GM12878 (cell line): ENCODE measurements around the gene MYO7A. TPM values are rescaled to one million over a fixed set of nuclear protein-coding genes. Genes with fewer than 3 reads are reported as not detected.

Experiments
- ATAC-seq: fragments of 200-7000 bp; cut with Tn5 transposase; 3 replicates; pipeline ENCODE4 v1.9.1; 2020; ENCODE audit warnings: mild to moderate bottlenecking, moderate library complexity
- BruUV-seq: library from RNA; stranded (reverse); fragments of 400-500 nt; replicated peaks from 2 replicates; lab custom pipeline; 2021; lab: Mats Ljungman, UMichigan
- CTCF ChIA-PET: fragments of 300-600 bp; sonication (Branson Sonifier 250); formaldehyde crosslinking; extraction: SDS; loops from one replicate; lab custom pipeline; 2021; ENCODE audit warnings: inconsistent platforms; lab: Yijun Ruan, JAX
- POLR2A ChIA-PET: fragments of 350-600 bp; formaldehyde crosslinking; extraction: SDS; loops from one replicate; lab custom pipeline; 2021; ENCODE audit warnings: inconsistent platforms; lab: Charles Lee
- RAD21 ChIA-PET: fragments of 300-600 bp; sonication (Branson Sonifier 250); formaldehyde crosslinking; loops from one replicate; lab custom pipeline; 2023; ENCODE audit warnings: antibody characterized with exemption; ENCODE audit not compliant: unreplicated experiment; lab: Charles Lee
- SMC1A ChIA-PET: fragments of 300-600 bp; sonication (Branson Sonifier 250); formaldehyde crosslinking; loops from one replicate; lab custom pipeline; 2023; ENCODE audit not compliant: unreplicated experiment, uncharacterized antibody; lab: Charles Lee
- DNase-seq: peaks from one replicate; pipeline ENCODE4 v3.0.0-alpha.2; 2011; ENCODE audit warnings: low read depth, low spot score
- FAIRE-seq: peaks from 3 replicates; lab custom pipeline; 2011; peaks lifted over from hg19 to GRCh38; lab: Jason Lieb, UNC
- H2AFZ ChIP-seq: 2 replicates; pipeline ENCODE4 v1.6.0; 2011; ENCODE audit warnings: low read depth, low read length, control low read depth; ENCODE audit not compliant: control insufficient read depth
- H3K27ac ChIP-seq: 2 replicates; pipeline ENCODE4 v1.5.1; 2011; ENCODE audit warnings: control low read depth; ENCODE audit not compliant: control insufficient read depth, insufficient read depth
- H3K27me3 ChIP-seq, 2 experiments: replicated peaks in 1 of 2; 2 replicates each; pipeline versions ENCODE4 v1.6.0 to v1.6.1; 2011; ENCODE audit warnings: low read length in 1 of 2; ENCODE audit not compliant: control insufficient read depth in 2 of 2, insufficient read depth in 2 of 2
- H3K36me3 ChIP-seq, 2 experiments: 2 replicates each; pipeline ENCODE4 v1.5.1; 2011; ENCODE audit warnings: low read length in 1 of 2; ENCODE audit not compliant: control insufficient read depth in 2 of 2, insufficient read depth in 2 of 2
- H3K4me1 ChIP-seq: 2 replicates; pipeline ENCODE4 v1.6.1; 2011; ENCODE audit warnings: mild to moderate bottlenecking, low read length, moderate library complexity, mixed read lengths; ENCODE audit not compliant: control insufficient read depth, insufficient read depth
- H3K4me2 ChIP-seq: 2 replicates; pipeline ENCODE4 v1.6.0; 2011; ENCODE audit warnings: control low read depth; ENCODE audit not compliant: control insufficient read depth, insufficient read depth
- H3K4me3 ChIP-seq: fragments of 200-600 bp; sonication (generic); 2 replicates; pipeline ENCODE4 v1.5.1; 2016
- H3K79me2 ChIP-seq: 2 replicates; pipeline ENCODE4 v1.6.0; 2011; ENCODE audit warnings: low read length; ENCODE audit not compliant: control insufficient read depth, insufficient read depth
- H3K9ac ChIP-seq: 2 replicates; pipeline ENCODE4 v1.8.0; 2011; ENCODE audit warnings: low read length, control low read depth, mixed read lengths; ENCODE audit not compliant: control insufficient read depth, insufficient read depth
- H3K9me3 ChIP-seq: replicated peaks from 3 replicates; pipeline ENCODE4 v1.5.1; 2011; ENCODE audit warnings: mild to moderate bottlenecking, low read length; ENCODE audit not compliant: control insufficient read depth, insufficient read depth
- H4K20me1 ChIP-seq: 2 replicates; pipeline ENCODE4 v1.6.0; 2011; ENCODE audit not compliant: control insufficient read depth, insufficient read depth
- ETV6 ChIP-seq, 2 experiments: fragments of 450-650 bp in 1 of 2; IDR thresholded peaks in 1 of 2; conservative IDR thresholded peaks in 1 of 2; 2 replicates each; pipeline ENCODE4 v1.6.1; 2014; ENCODE audit warnings: antibody characterized with exemption in 1 of 2, borderline replicate concordance in 1 of 2, low read depth in 1 of 2, mild to moderate bottlenecking in 1 of 2, moderate library complexity in 1 of 2
- FOXK2 ChIP-seq: fragments of 450-650 bp; IDR thresholded peaks from 2 replicates; pipeline ENCODE4 v1.6.1; 2017; ENCODE audit warnings: mild to moderate bottlenecking, moderate library complexity
- NFXL1 ChIP-seq: fragments of 450-650 bp; IDR thresholded peaks from 2 replicates; pipeline ENCODE4 v1.6.1; 2017; ENCODE audit warnings: antibody characterized with exemption, mild to moderate bottlenecking, borderline replicate concordance
- POLR2AphosphoS5 ChIP-seq: IDR thresholded peaks from 2 replicates; pipeline ENCODE4 v1.6.1; 2011; ENCODE audit warnings: mild to moderate bottlenecking, low read length, inconsistent platforms
- RCOR1 ChIP-seq: conservative IDR thresholded peaks from 2 replicates; pipeline ENCODE4 v1.6.1; 2012; ENCODE audit warnings: low read depth, low read length, improper control_type of control experiment
- RELB ChIP-seq: fragments of 450-650 bp; IDR thresholded peaks from 2 replicates; pipeline ENCODE4 v1.6.1; 2017; ENCODE audit warnings: low read depth, mild to moderate bottlenecking, moderate library complexity
- REST ChIP-seq: IDR thresholded peaks from 2 replicates; pipeline ENCODE4 v1.6.1; 2012; ENCODE audit warnings: mild to moderate bottlenecking, low read depth, low read length
- SREBF2 ChIP-seq: IDR thresholded peaks from 2 replicates; pipeline ENCODE4 v1.6.1; 2012; ENCODE audit warnings: mild to moderate bottlenecking, low read length
- TAF1 ChIP-seq: IDR thresholded peaks from 2 replicates; pipeline ENCODE4 v1.6.1; 2011; ENCODE audit warnings: mild to moderate bottlenecking, low read depth, low read length, borderline replicate concordance
- YY1 ChIP-seq: IDR thresholded peaks from 2 replicates; pipeline ENCODE4 v1.6.1; 2011; ENCODE audit warnings: low read depth, mild to moderate bottlenecking, low read length
- ZBED1 ChIP-seq: IDR thresholded peaks from 2 replicates; pipeline ENCODE4 v1.6.1; 2016; ENCODE audit warnings: borderline replicate concordance
- ZNF592 ChIP-seq: fragments of 450-650 bp; IDR thresholded peaks from 2 replicates; pipeline ENCODE4 v1.6.1; 2017; ENCODE audit warnings: mild to moderate bottlenecking, moderate library complexity
- ZZZ3 ChIP-seq: IDR thresholded peaks from 2 replicates; pipeline ENCODE4 v1.6.1; 2011; ENCODE audit warnings: low read depth; ENCODE audit not compliant: control insufficient read depth, insufficient read length
- WGBS: methylation state at CpG from one replicate; pipeline ENCODE4 v1.1.6; 2016; ENCODE audit warnings: low lambda C conversion rate; ENCODE audit not compliant: insufficient replicate concordance, insufficient coverage; ENCODE audit errors: missing lambda C conversion rate; 5-methylcytosine and 5-hydroxymethylcytosine counted together
- in situ Hi-C: fragments of 300-500 bp; cut with MboI; formaldehyde crosslinking; loops from 9 replicates; pipeline ENCODE4 v1.14.3; 2018; ENCODE audit warnings: mixed read lengths
- intact Hi-C: fragments of 100-400 bp; cut with micrococcal nuclease; formaldehyde crosslinking; loops from one replicate; pipeline ENCODE4 v1.14.2; 2022; ENCODE audit not compliant: unreplicated experiment
- polyA plus RNA-seq, 11 experiments: library from polyadenylated mRNA; depleted of rRNA in 4 of 11; unstranded in 6 of 11; stranded (reverse) in 5 of 11; fragments of >200 nt; fragmentation: Nextera tagmentation in 4 of 11; fragmentation: Illumina TruSeq in 1 of 11; extraction: Ambion mirVana in 4 of 11; extraction: Trizol in 1 of 11; gene quantifications; 1 replicate in 1 of 11; 2 replicates in 10 of 11; pipeline versions ENCODE4 v1.2.1 to v1.2.3, GENCODE V29; 2011 to 2016; ENCODE audit warnings: inconsistent platforms in 2 of 11, missing spikeins in 2 of 11, low read depth in 1 of 11
- total RNA-seq, 4 experiments: library from RNA; depleted of rRNA in 3 of 4; stranded (reverse); fragments of >200 nt in 3 of 4; fragmentation: Illumina TruSeq in 1 of 4; extraction: Trizol in 1 of 4; gene quantifications; 2 replicates each; pipeline versions ENCODE4 v1.2.1 to v1.2.3, GENCODE V29; 2013 to 2021

MYO7A gene
- total and polyA plus RNA-seq, 10 of the 15 experiments (the other 5 are each of a cell fraction or from before 2014, with no cell fraction given), result 0.01 to 0.21 (median 0.04) TPM; not detected in 6

- DNase-seq (no peak), ATAC-seq (no peak), FAIRE-seq (no peak)
- ChIA-PET SMC1A (no interaction called here), POLR2A (no interaction called here), CTCF (interaction anchor here (1.8 to 5.4 kb wide), 3 partner anchors 46 to 174 kb away, joined by 6 to 146 read pairs (median 12); no protein-coding TSS in a partner anchor), RAD21 (interaction anchor here (5.9 kb wide), 1 partner anchor 173 kb away, joined by 84 read pairs; no protein-coding TSS in a partner anchor)
- Histone ChIP-seq H4K20me1 (no peaks in the 10 kb centered on the region), H3K4me2 (no peak overlapping the region), H3K27me3 (no peaks in the 10 kb centered on the region), H3K9me3 (no peaks in the 10 kb centered on the region), H3K27ac (no peak overlapping the region), H3K36me3 (no peaks in the 10 kb centered on the region), H2AFZ (no peak overlapping the region), H3K79me2 (no peaks in the 10 kb centered on the region), H3K9ac (no peak overlapping the region), H3K4me1 (no peaks in the 10 kb centered on the region), H3K4me3 (no peak overlapping the region)
- WGBS, result 36% methylated on average over 6 of the region's 6 CpGs
- BruUV-seq, result no TSS peak
- in situ Hi-C loops (loop anchor here (5.0 kb wide), 1 partner anchor 47 kb away; no protein-coding TSS in a partner anchor), intact Hi-C loops (no loop called here)
- TF ChIP-seq ZBED1 (no peak), REST (no peak), SREBF2 (no peak), YY1 (no peak), ETV6 (conservative IDR thresholded peaks at IDR 0.05 in 1 of 2, IDR thresholded peaks at IDR 0.05 in 1 of 2; ENCODE audit: borderline replicate concordance in 1 of 2, low read depth in 1 of 2) (no peak), TAF1 (no peak), RELB (no peak), NFXL1 (no peak), ZNF592 (no peak), FOXK2 (no peak), RCOR1 (no peak), POLR2AphosphoS5 (no peak), ZZZ3 (no peak)
These were observed 33.8 kb upstream of the MYO7A start for GRCh38 chr11:77093987-77094840.
